SU-DHL-6 (cell line): ENCODE measurements around the gene RAD23B.

Experiments
- H2AFZ ChIP-seq: fragments of 200-600 bp; sonication (generic); 2 replicates; pipeline ENCODE4 v1.6.1; 2014; ENCODE audit warnings: low read depth, mild to moderate bottlenecking, moderate library complexity, mixed read lengths, antibody characterized with exemption, low read length; ENCODE audit not compliant: severe bottlenecking
- H3F3A ChIP-seq: fragments of 200-600 bp; shearing (Covaris generic); 2 replicates; pipeline ENCODE4 v1.6.0; 2016; ENCODE audit warnings: antibody characterized with exemption, mild to moderate bottlenecking; ENCODE audit not compliant: insufficient read depth
- H3K27ac ChIP-seq: fragments of 200-600 bp; sonication (generic); 2 replicates; pipeline ENCODE4 v1.5.1; 2016; ENCODE audit warnings: low read depth, mild to moderate bottlenecking, low read length, moderate library complexity, mixed read lengths
- H3K27me3 ChIP-seq: fragments of 200-600 bp; sonication (generic), shearing (Covaris generic); 2 replicates; pipeline ENCODE4 v1.6.0; 2014; ENCODE audit warnings: mild to moderate bottlenecking, low read length
- H3K36me3 ChIP-seq: fragments of 200-600 bp; sonication (generic); 2 replicates; pipeline ENCODE4 v1.6.1; 2014; ENCODE audit warnings: mild to moderate bottlenecking, low read length, mixed read lengths
- H3K4me2 ChIP-seq: fragments of 300-600, 200-600 bp; shearing (Covaris generic), sonication (generic); 2 replicates; pipeline ENCODE4 v1.6.0; 2014; ENCODE audit warnings: low read length, low read depth, mild to moderate bottlenecking; ENCODE audit not compliant: poor library complexity, severe bottlenecking
- H3K4me3 ChIP-seq: fragments of 200-600 bp; sonication (generic); 2 replicates; pipeline ENCODE4 v1.5.1; 2014; ENCODE audit warnings: antibody characterized with exemption, low read length, mild to moderate bottlenecking, mixed read lengths; ENCODE audit not compliant: insufficient read depth, poor library complexity, severe bottlenecking
- H3K79me2 ChIP-seq: fragments of 200-600 bp; sonication (generic); 2 replicates; pipeline ENCODE4 v1.6.1; 2014; ENCODE audit warnings: mild to moderate bottlenecking, low read length, moderate library complexity; ENCODE audit not compliant: insufficient read depth
- H3K9ac ChIP-seq: fragments of 200-600 bp; sonication (generic); 2 replicates; pipeline ENCODE4 v1.7.0; 2014; ENCODE audit warnings: mild to moderate bottlenecking, low read length
- H3K9me2 ChIP-seq: fragments of 200-600 bp; sonication (generic); replicated peaks from 2 replicates; pipeline ENCODE4 v1.6.1; 2014; ENCODE audit warnings: low read length; ENCODE audit not compliant: insufficient read depth
- H3K9me3 ChIP-seq: fragments of 200-600 bp; sonication (generic); 2 replicates; pipeline ENCODE4 v1.6.1; 2014; ENCODE audit warnings: low read length, mixed read lengths; ENCODE audit not compliant: insufficient read depth
- H4K20me1 ChIP-seq: fragments of 200-600 bp; sonication (generic); 2 replicates; pipeline ENCODE4 v1.6.1; 2014; ENCODE audit warnings: low read depth, mild to moderate bottlenecking, antibody characterized with exemption, low read length, moderate library complexity, mixed read lengths
- CTCF ChIP-seq: fragments of 200-600 bp; sonication (generic); IDR thresholded peaks from one replicate; pipeline ENCODE4 v1.5.1; 2017; ENCODE audit warnings: antibody characterized with exemption, mild to moderate bottlenecking, low read length, moderate library complexity; ENCODE audit not compliant: insufficient read depth, poor library complexity, severe bottlenecking
- EZH2phosphoT487 ChIP-seq: fragments of 200-600 bp; sonication (generic), shearing (Covaris generic); conservative IDR thresholded peaks from 2 replicates; pipeline ENCODE4 v1.6.1; 2018; ENCODE audit warnings: mild to moderate bottlenecking, antibody characterized with exemption, low read length, moderate library complexity, mixed read lengths

Gene RAD23B

GRCh38 chr9:107243742-107244141 lies 39.3 kb upstream of the RAD23B start:
- Histone ChIP-seq H3K9me2 (no peaks in the 10 kb centered on the region), H3K79me2 (no peaks in the 10 kb centered on the region), H3K9ac (no peak overlapping the region), H3K4me3 (no peak overlapping the region), H3K27me3 (no peaks in the 10 kb centered on the region), H3K4me2 (no peak overlapping the region), H3K9me3 (no peaks in the 10 kb centered on the region), H4K20me1 (no peaks in the 10 kb centered on the region), H3K36me3 (no peaks in the 10 kb centered on the region), H3K27ac (no peak overlapping the region), H3F3A (no peaks in the 10 kb centered on the region), H2AFZ (no peak overlapping the region)
- TF ChIP-seq EZH2phosphoT487 = no peak
- no peak for TF ChIP-seq CTCF

GRCh38 chr9:107246259-107247254 lies 36.5 kb upstream of the RAD23B start:
- Histone ChIP-seq H3K36me3 (no peaks in the 10 kb centered on the region), H3K27ac (no peak overlapping the region), H3F3A (no peaks in the 10 kb centered on the region), H3K79me2 (no peaks in the 10 kb centered on the region), H4K20me1 (no peaks in the 10 kb centered on the region), H3K9me2 (no peaks in the 10 kb centered on the region), H3K9ac (no peak overlapping the region), H3K9me3 (no peaks in the 10 kb centered on the region), H2AFZ (no peak overlapping the region), H3K27me3 (no peaks in the 10 kb centered on the region), H3K4me3 (no peak overlapping the region), H3K4me2 (no peak overlapping the region)
- TF ChIP-seq EZH2phosphoT487 (no peak), CTCF (no peak)

GRCh38 chr9:107248714-107249113 lies 34.4 kb upstream of the RAD23B start:
- Histone ChIP-seq H3K9ac (no peak overlapping the region), H3K27me3 (no peaks in the 10 kb centered on the region), H2AFZ (no peak overlapping the region), H3K9me3 (no peaks in the 10 kb centered on the region), H3K36me3 (no peaks in the 10 kb centered on the region), H3K4me2 (no peak overlapping the region), H3F3A (no peaks in the 10 kb centered on the region), H3K79me2 (no peaks in the 10 kb centered on the region), H3K4me3 (no peak overlapping the region), H4K20me1 (no peaks in the 10 kb centered on the region), H3K27ac (no peak overlapping the region), H3K9me2 (no peaks in the 10 kb centered on the region)
- no peak for TF ChIP-seq EZH2phosphoT487
- TF ChIP-seq CTCF = no peak
